Caco-2 (cell line): Measurements from ENCODE around the gene SLC4A4. TPM values are rescaled to one million over a fixed set of nuclear protein-coding genes. Genes with fewer than 3 reads are reported as not detected.

Experiments used
- BruUV-seq: library from RNA; stranded (reverse); fragments of 400-500 nt; replicated peaks from 2 replicates; lab custom pipeline; 2021; lab: Mats Ljungman, UMichigan
- CTCF ChIA-PET: fragments of 300-600 bp; sonication (Branson Sonifier 250); formaldehyde crosslinking; loops from one replicate; lab custom pipeline; 2022; ENCODE audit warnings: antibody characterized with exemption; lab: Charles Lee
- POLR2A ChIA-PET: fragments of 300-600 bp; sonication (Branson Sonifier 250); formaldehyde crosslinking; loops from one replicate; lab custom pipeline; 2022; ENCODE audit warnings: antibody characterized with exemption; lab: Charles Lee
- DNase-seq, 2 experiments: peaks; one replicate each; pipeline versions ENCODE4 v3.0.0 to v3.0.0-alpha.2; 2020 to 2022
- H3K27me3 ChIP-seq: replicated peaks from 2 replicates; pipeline ENCODE4 v1.6.0; 2011; ENCODE audit warnings: low read length; ENCODE audit not compliant: control insufficient read depth, insufficient read depth
- H3K36me3 ChIP-seq: 2 replicates; pipeline ENCODE4 v1.5.1; 2011; ENCODE audit warnings: low read length; ENCODE audit not compliant: control insufficient read depth, insufficient read depth
- H3K4me1 ChIP-seq: fragments of 250-450 bp; sonication (Bioruptor Pico); 2 replicates; pipeline ENCODE4 v1.5.1; 2020; ENCODE audit warnings: mild to moderate bottlenecking
- H3K4me3 ChIP-seq: 2 replicates; pipeline ENCODE4 v1.5.1; 2011; ENCODE audit warnings: low read depth, mild to moderate bottlenecking, control low read depth, low read length
- H3K9me3 ChIP-seq: fragments of 250-450 bp; sonication (Bioruptor Pico); 2 replicates; pipeline ENCODE4 v1.5.1; 2020; ENCODE audit warnings: mild to moderate bottlenecking, moderate library complexity
- H3K27ac Mint-ChIP-seq: one replicate; pipeline ENCODE4 v1.8.0; 2022; ENCODE audit warnings: mixed read lengths; ENCODE audit not compliant: unreplicated experiment
- H3K27me3 Mint-ChIP-seq: one replicate; pipeline ENCODE4 v1.8.0; 2022; ENCODE audit warnings: mixed read lengths; ENCODE audit not compliant: insufficient read depth, unreplicated experiment
- H3K36me3 Mint-ChIP-seq: one replicate; pipeline ENCODE4 v1.8.0; 2022; ENCODE audit warnings: mild to moderate bottlenecking, mixed read lengths; ENCODE audit not compliant: insufficient read depth, unreplicated experiment
- H3K4me1 Mint-ChIP-seq: one replicate; pipeline ENCODE4 v1.8.0; 2022; ENCODE audit warnings: low read depth, mixed read lengths; ENCODE audit not compliant: unreplicated experiment
- H3K4me3 Mint-ChIP-seq: one replicate; pipeline ENCODE4 v1.8.0; 2022; ENCODE audit warnings: mild to moderate bottlenecking, moderate library complexity, mixed read lengths; ENCODE audit not compliant: unreplicated experiment
- H3K9me3 Mint-ChIP-seq: one replicate; pipeline ENCODE4 v1.8.0; 2022; ENCODE audit warnings: mixed read lengths; ENCODE audit not compliant: unreplicated experiment
- intact Hi-C: fragments of 100-400 bp; cut with micrococcal nuclease; formaldehyde crosslinking; loops from one replicate; pipeline ENCODE4 v1.10.0; 2022; ENCODE audit not compliant: unreplicated experiment
- total RNA-seq: library from RNA; stranded (reverse); gene quantifications from 2 replicates; pipeline ENCODE4 v1.2.3, GENCODE V29; 2022
- TF ChIP-seq, protein P1 (sequence below), 2 experiments: fragments of 200-600 bp in 1 of 2; IDR thresholded peaks; 1 replicate in 1 of 2; 2 replicates in 1 of 2; pipeline versions ENCODE4 v1.5.1 to v1.8.0; 2011 to 2022; ENCODE audit warnings: antibody characterized with exemption in 1 of 2, control low read depth in 1 of 2, inconsistent platforms in 1 of 2, low read depth in 1 of 2, low read length in 1 of 2, mild to moderate bottlenecking in 1 of 2, moderate library complexity in 1 of 2; ENCODE audit not compliant: insufficient read depth in 1 of 2, severe bottlenecking in 1 of 2, unreplicated experiment in 1 of 2

SLC4A4 gene
- total RNA-seq, 1 experiment from 2014 or later, result 0.29 TPM

DNA sequence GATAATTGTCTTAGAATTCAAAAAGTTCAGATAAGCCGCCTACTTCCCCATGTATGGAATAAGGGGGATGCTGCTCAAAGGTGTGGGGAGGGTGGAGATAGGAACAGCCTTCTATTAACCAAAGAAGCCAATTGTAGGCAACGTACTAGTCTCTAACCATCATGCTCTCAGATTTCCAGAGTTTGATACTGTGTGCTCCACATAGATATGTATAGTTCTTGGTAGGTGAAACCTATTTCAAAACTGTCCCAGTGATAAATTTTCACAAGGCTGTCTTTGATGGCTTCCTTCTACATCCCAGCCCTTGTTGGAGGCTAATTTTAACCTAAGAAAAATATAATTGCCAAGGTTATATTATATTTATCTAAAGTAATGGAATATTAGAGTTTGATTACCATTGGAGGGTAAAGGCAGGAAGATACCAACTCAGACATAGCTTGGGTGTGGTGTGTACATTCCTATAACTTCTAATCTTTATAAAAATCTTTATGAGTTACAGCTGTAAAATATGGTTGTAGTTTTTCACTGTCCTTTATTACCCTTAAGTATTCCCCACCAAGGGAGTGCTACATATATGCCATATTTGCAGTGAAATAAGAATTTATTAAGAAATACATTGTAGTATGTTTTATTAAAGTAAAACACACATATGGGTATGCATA lies 87.7 kb downstream of the SLC4A4 start:
- Histone ChIP-seq H3K36me3 (no peaks in the 10 kb centered on the region), H3K9me3 (no peaks in the 10 kb centered on the region), H3K4me1 (no peaks in the 10 kb centered on the region), H3K27me3 (no peaks in the 10 kb centered on the region), H3K4me3 (no peak overlapping the region)
- ChIA-PET POLR2A (no interaction called here), CTCF (no interaction called here)
- TF ChIP-seq, protein P1, sequence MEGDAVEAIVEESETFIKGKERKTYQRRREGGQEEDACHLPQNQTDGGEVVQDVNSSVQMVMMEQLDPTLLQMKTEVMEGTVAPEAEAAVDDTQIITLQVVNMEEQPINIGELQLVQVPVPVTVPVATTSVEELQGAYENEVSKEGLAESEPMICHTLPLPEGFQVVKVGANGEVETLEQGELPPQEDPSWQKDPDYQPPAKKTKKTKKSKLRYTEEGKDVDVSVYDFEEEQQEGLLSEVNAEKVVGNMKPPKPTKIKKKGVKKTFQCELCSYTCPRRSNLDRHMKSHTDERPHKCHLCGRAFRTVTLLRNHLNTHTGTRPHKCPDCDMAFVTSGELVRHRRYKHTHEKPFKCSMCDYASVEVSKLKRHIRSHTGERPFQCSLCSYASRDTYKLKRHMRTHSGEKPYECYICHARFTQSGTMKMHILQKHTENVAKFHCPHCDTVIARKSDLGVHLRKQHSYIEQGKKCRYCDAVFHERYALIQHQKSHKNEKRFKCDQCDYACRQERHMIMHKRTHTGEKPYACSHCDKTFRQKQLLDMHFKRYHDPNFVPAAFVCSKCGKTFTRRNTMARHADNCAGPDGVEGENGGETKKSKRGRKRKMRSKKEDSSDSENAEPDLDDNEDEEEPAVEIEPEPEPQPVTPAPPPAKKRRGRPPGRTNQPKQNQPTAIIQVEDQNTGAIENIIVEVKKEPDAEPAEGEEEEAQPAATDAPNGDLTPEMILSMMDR (IDR thresholded peaks at IDR 0.05; ENCODE audit: insufficient read depth in 1 of 2, low read depth in 1 of 2, low read length in 1 of 2, severe bottlenecking in 1 of 2, unreplicated experiment in 1 of 2), result no peak
- Mint-ChIP-seq H3K36me3 (no peaks in the 10 kb centered on the region), H3K27ac (no peak overlapping the region), H3K27me3 (peaks cover 3% of the 10 kb centered on the region), H3K4me3 (no peak overlapping the region), H3K4me1 (peaks cover 8% of the 10 kb centered on the region), H3K9me3 (peaks cover 10% of the 10 kb centered on the region)
- BruUV-seq, result no TSS peak
- no peak for DNase-seq
- intact Hi-C loops, result no loop called here

DNA sequence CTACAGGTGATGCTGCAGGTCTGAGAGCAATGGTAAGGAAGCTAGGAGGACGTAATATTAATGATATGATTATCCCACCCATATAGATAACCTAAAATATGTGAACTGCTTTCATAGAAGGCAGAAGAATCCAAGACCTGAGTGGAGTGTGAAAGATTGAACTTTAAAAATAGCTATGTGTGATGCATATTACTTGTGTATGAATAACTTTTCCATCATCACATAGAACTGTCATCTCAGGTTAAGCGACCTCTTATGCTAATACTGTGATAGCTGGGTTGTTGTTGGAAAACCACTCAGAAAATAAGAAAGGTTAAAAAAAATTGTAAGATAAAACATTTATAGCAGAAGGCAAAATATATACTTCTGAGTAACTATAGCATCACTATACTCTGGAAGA lies 90.3 kb downstream of the SLC4A4 start:
- Histone ChIP-seq H3K36me3 (no peaks in the 10 kb centered on the region), H3K9me3 (no peaks in the 10 kb centered on the region), H3K27me3 (no peaks in the 10 kb centered on the region), H3K4me1 (no peaks in the 10 kb centered on the region), H3K4me3 (no peak overlapping the region)
- TF ChIP-seq, protein P1 (IDR thresholded peaks at IDR 0.05; ENCODE audit: insufficient read depth in 1 of 2, low read depth in 1 of 2, low read length in 1 of 2, severe bottlenecking in 1 of 2, unreplicated experiment in 1 of 2), result no peak
- CTCF ChIA-PET, result no interaction called here
- Mint-ChIP-seq H3K4me3 (no peak overlapping the region), H3K27ac (no peak overlapping the region), H3K9me3 (peaks cover 10% of the 10 kb centered on the region), H3K4me1 (peaks cover 8% of the 10 kb centered on the region), H3K27me3 (peaks cover 3% of the 10 kb centered on the region), H3K36me3 (no peaks in the 10 kb centered on the region)
- BruUV-seq, result no TSS peak
- no peak for DNase-seq
- intact Hi-C loops, result no loop called here
- POLR2A ChIA-PET, result no interaction called here

DNA sequence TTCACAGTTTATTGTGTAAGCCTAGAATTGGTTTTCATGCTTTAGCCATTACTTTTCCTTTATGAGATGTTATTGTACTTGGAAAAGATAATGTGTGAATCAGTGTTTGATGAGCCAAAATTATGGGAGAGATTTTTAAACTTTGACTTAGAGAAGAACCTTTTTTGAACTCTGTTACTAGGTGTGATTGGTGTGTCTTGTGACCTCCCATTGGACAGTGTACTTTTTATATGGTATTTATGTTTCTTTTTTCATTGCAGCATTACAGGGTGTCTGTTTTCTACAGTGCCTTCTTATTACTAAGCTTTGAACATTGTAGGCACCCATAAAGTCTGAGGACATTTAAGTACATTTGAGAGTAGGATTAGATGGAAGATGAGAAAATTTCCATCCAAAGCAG lies 91.1 kb downstream of the SLC4A4 start:
- Histone ChIP-seq H3K4me1 (no peaks in the 10 kb centered on the region), H3K36me3 (no peaks in the 10 kb centered on the region), H3K9me3 (no peaks in the 10 kb centered on the region), H3K4me3 (no peak overlapping the region), H3K27me3 (no peaks in the 10 kb centered on the region)
- CTCF ChIA-PET, result no interaction called here
- TF ChIP-seq, protein P1 (IDR thresholded peaks at IDR 0.05; ENCODE audit: insufficient read depth in 1 of 2, low read depth in 1 of 2, low read length in 1 of 2, severe bottlenecking in 1 of 2, unreplicated experiment in 1 of 2), result no peak
- DNase-seq, result no peak
- peaks cover 10% of the 10 kb centered on the region for H3K9me3 Mint-ChIP-seq
- no peaks in the 10 kb centered on the region for H3K36me3 Mint-ChIP-seq
- no TSS peak for BruUV-seq
- POLR2A ChIA-PET, result no interaction called here
- H3K27ac Mint-ChIP-seq, result no peak overlapping the region
- no peak overlapping the region for H3K4me3 Mint-ChIP-seq
- H3K27me3 Mint-ChIP-seq, result peaks cover 3% of the 10 kb centered on the region
- H3K4me1 Mint-ChIP-seq, result peaks cover 8% of the 10 kb centered on the region
- intact Hi-C loops, result no loop called here
